Measurements from ENCODE around the gene UCKL1.

UCKL1 gene

DNA sequence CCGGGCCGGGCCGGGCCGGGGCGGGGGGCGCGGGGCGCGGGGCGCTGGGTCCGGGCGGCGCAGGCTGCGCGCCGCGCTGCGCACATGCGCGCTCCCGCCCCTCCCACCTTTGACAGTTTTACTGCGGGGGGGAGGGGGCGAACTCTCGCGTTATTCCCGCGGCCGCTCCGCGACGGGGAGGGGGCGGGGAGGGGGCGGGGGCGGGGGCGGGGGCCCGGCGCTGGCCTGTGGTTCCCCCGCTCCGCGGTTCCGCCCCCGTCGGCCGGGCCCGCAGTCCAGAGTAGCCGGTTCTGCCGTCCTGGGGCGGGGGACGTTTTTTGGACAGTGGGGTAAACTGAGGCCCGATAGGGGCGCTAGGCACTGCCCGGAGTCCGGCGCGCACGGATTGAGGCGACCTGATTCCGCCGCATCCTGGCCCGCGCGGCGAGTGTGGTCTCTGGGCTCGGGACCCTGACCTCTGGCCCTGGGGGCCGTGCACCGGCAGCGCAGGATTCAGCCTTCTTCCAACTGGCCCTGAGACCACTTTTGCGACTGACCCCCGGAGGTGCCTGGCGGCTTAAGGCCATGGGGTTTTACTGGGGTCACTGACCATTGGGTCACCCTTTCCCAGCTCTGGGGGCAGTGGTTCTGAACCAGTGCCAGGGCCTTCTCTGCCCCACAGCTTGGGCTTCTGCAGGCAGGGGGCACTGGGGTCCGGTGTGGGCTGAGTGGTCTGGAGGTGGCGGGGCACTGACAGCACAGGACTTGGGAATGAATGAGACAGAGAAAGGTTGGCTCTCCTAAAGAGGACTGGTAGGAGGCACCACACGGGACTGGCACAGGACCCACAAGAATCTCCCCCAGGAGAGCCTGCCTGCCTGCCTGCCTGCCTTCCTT is 13.9 kb upstream of the UCKL1 start, which contains the start of gene ZNF512B:
ZNF512B (minus strand) TSS at position 93 of the 876 bp plus-strand sequence. CDS start 1,980 bp downstream, outside the sequence.
- Histone ChIP-seq H3K9me3 (ENCODE audit: insufficient read depth, low read depth, low read length) (peaks cover 28% of the 10 kb centered on the region), H3K4me3 (ENCODE audit: low read depth, low read length) (peak within 1 kb of the TSS; percentile 76), H3K23ac (ENCODE audit: low read length) (no peak within 1 kb of the TSS), H3K79me1 (ENCODE audit: low read length) (peaks cover 8% of the 10 kb centered on the region), H3K14ac (ENCODE audit: low read length) (peak within 1 kb of the TSS; percentile 71), H2BK120ac (ENCODE audit: insufficient read depth, low read length, poor library complexity) (peak within 1 kb of the TSS; percentile 73), H3K4me1 (ENCODE audit: control insufficient read depth in 1 of 2, insufficient read depth in 2 of 2, low read length in 2 of 2) (peaks cover 8 to 12% of the 10 kb centered on the region in 2 experiments), H3K18ac (ENCODE audit: low read length) (peak within 1 kb of the TSS; percentile 58), H3K27ac (ENCODE audit: low read depth, low read length) (no peak within 1 kb of the TSS), H3K4me2 (ENCODE audit: low read length) (peak within 1 kb of the TSS; percentile 94), H4K12ac (ENCODE audit: low read depth, low read length) (peak within 1 kb of the TSS; percentile 37), H4K91ac (ENCODE audit: low read depth, low read length) (peak within 1 kb of the TSS; percentile 45), H3K9ac (ENCODE audit: low read length) (peak within 1 kb of the TSS; percentile 94), H3K4ac (ENCODE audit: low read depth, low read length) (peak within 1 kb of the TSS; percentile 6), H3K27me3 (ENCODE audit: insufficient read depth, low read length) (no peaks in the 10 kb centered on the region), H2AK5ac (ENCODE audit: low read length) (peak within 1 kb of the TSS; percentile 70), H2BK5ac (ENCODE audit: low read depth, low read length, poor library complexity) (no peak within 1 kb of the TSS), H3K36me3 (ENCODE audit: control insufficient read depth in 1 of 2, insufficient read depth in 2 of 2, low read length in 2 of 2) (peaks cover 24 to 25% of the 10 kb centered on the region in 2 experiments), H2BK12ac (ENCODE audit: low read length) (no peak within 1 kb of the TSS), H4K8ac (ENCODE audit: low read depth, low read length) (peak within 1 kb of the TSS; percentile 83), H2AFZ (ENCODE audit: insufficient read depth, low read length, poor library complexity) (peak within 1 kb of the TSS; percentile 82), H3K79me2 (ENCODE audit: control insufficient read depth, insufficient read depth, low read length, poor library complexity) (peaks cover 7% of the 10 kb centered on the region)
- WGBS (ENCODE audit: extremely low coverage, insufficient coverage, insufficient read length): no CpG with 5 or more reads among the region's 73 CpGs
- DNase-seq: peak in 1 of 2 donors; percentile 65

DNA sequence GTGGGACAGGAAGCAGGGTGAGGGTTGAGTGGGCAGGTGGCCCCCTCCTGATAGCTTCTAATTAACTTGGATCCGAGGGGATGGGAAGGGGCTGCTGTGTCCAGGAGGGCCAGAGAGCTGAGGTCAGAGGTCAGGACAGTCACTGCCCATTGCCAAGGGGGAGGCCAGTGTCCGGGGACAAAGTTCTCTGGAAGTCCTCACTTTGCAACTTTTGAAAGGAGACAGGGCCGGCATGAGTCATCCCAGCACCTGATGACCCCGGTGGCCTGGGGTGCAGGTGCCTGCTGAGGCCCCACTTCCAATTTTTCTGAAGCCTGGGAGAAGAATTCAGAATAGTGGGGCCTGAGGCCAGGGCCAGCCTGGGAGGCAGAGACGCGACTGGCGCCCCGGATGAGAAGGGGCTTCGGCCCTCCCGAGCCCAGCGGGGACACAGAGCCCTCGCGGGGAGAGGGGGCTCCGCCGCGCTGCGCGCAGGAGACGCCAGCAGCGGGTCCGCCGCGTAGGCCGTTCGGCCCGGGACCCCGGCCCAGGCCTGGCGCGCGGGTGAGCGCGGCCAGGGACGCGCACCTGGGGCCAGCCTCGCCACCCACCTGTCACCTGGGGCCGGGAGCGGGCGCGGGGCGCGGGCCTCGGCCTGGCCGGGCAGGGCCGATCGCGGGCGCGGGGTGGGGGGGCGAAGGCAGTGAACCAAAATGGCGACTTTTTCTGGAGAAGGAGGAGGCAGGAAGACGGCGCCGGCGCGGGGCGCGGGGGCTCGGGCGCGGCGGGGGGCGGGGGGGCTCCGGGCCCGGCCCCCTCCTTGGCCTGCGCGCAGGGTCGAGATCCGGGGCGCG is 12.9 kb upstream of the UCKL1 start:
- Histone ChIP-seq H3K4ac (ENCODE audit: low read depth, low read length) (peak overlapping the region; percentile 6), H2BK120ac (ENCODE audit: insufficient read depth, low read length, poor library complexity) (no peak overlapping the region), H2AK5ac (ENCODE audit: low read length) (peak overlapping the region; percentile 9), H3K4me2 (ENCODE audit: low read length) (peak overlapping the region; percentile 94), H4K8ac (ENCODE audit: low read depth, low read length) (peak overlapping the region; percentile 48), H3K14ac (ENCODE audit: low read length) (peak overlapping the region; percentile 68), H3K36me3 (ENCODE audit: control insufficient read depth in 1 of 2, insufficient read depth in 2 of 2, low read length in 2 of 2) (peaks cover 27 to 30% of the 10 kb centered on the region in 2 experiments), H3K79me2 (ENCODE audit: control insufficient read depth, insufficient read depth, low read length, poor library complexity) (peaks cover 7% of the 10 kb centered on the region), H3K9me3 (ENCODE audit: insufficient read depth, low read depth, low read length) (peaks cover 33% of the 10 kb centered on the region), H3K4me3 (ENCODE audit: low read depth, low read length) (peak overlapping the region; percentile 75), H3K23ac (ENCODE audit: low read length) (no peak overlapping the region), H3K79me1 (ENCODE audit: low read length) (peaks cover 8% of the 10 kb centered on the region), H3K9ac (ENCODE audit: low read length) (peak overlapping the region; percentile 94), H2BK5ac (ENCODE audit: low read depth, low read length, poor library complexity) (no peak overlapping the region), H2BK12ac (ENCODE audit: low read length) (no peak overlapping the region), H3K4me1 (ENCODE audit: control insufficient read depth in 1 of 2, insufficient read depth in 2 of 2, low read length in 2 of 2) (peaks cover 8 to 12% of the 10 kb centered on the region in 2 experiments), H3K27ac (ENCODE audit: low read depth, low read length) (no peak overlapping the region), H4K12ac (ENCODE audit: low read depth, low read length) (peak overlapping the region; percentile 33), H4K91ac (ENCODE audit: low read depth, low read length) (peak overlapping the region; percentile 45), H3K27me3 (ENCODE audit: insufficient read depth, low read length) (no peaks in the 10 kb centered on the region), H2AFZ (ENCODE audit: insufficient read depth, low read length, poor library complexity) (peak overlapping the region; percentile 43), H3K18ac (ENCODE audit: low read length) (peak overlapping the region; percentile 58)
- WGBS (ENCODE audit: extremely low coverage, insufficient coverage, insufficient read length): no CpG with 5 or more reads among the region's 70 CpGs
- no peak for DNase-seq

DNA sequence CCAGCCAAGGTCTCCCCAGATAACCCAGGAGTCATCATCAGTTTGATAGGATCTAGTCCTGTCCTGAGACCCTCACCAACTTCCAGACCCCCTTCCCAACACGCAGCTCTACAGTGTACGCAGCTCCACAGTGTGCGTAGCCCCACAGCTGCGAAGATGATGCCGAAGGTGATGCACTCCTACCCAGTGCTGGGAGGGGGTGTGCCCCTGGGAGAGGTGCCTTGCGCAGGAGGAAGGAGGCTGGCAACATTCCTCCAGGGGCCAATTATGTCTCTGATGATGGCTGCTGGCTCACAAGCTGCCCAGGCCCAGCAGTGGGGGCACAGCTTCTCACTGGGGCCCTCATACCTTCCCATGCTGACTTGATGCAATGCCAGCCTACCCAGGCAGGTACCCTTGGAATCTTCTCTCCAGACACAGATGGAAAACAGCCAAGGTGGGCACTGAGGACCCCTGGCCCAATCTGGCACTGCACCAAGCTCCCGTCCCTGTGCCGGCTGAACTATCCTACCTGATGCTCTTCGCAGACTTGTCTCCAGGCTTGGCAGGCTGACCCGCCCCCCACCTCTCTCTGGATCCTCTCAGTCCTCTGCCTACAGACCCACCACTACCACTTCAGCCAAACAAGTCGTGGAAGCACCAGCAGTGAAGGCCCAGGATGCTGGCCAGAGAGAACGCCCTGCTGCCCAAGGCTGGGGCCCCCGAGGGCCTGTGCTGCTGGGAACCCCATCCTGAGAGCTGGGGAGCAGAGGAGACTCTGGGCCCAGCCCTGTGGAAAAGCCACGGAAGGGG is 12.1 kb upstream of the UCKL1 start:
- Histone ChIP-seq H3K4me2 (ENCODE audit: low read length) (peak overlapping the region; percentile 94), H4K12ac (ENCODE audit: low read depth, low read length) (no peak overlapping the region), H4K91ac (ENCODE audit: low read depth, low read length) (no peak overlapping the region), H3K36me3 (ENCODE audit: control insufficient read depth in 1 of 2, insufficient read depth in 2 of 2, low read length in 2 of 2) (peaks cover 35 to 39% of the 10 kb centered on the region in 2 experiments), H2BK120ac (ENCODE audit: insufficient read depth, low read length, poor library complexity) (no peak overlapping the region), H3K27ac (ENCODE audit: low read depth, low read length) (no peak overlapping the region), H3K23ac (ENCODE audit: low read length) (no peak overlapping the region), H2BK12ac (ENCODE audit: low read length) (no peak overlapping the region), H3K4me3 (ENCODE audit: low read depth, low read length) (no peak overlapping the region), H3K9ac (ENCODE audit: low read length) (no peak overlapping the region), H3K4me1 (ENCODE audit: control insufficient read depth in 1 of 2, insufficient read depth in 2 of 2, low read length in 2 of 2) (peaks cover 6 to 10% of the 10 kb centered on the region in 2 experiments), H3K4ac (ENCODE audit: low read depth, low read length) (no peak overlapping the region), H3K27me3 (ENCODE audit: insufficient read depth, low read length) (no peaks in the 10 kb centered on the region), H2AK5ac (ENCODE audit: low read length) (no peak overlapping the region), H4K8ac (ENCODE audit: low read depth, low read length) (no peak overlapping the region), H3K79me1 (ENCODE audit: low read length) (peaks cover 8% of the 10 kb centered on the region), H3K18ac (ENCODE audit: low read length) (no peak overlapping the region), H3K14ac (ENCODE audit: low read length) (no peak overlapping the region), H3K79me2 (ENCODE audit: control insufficient read depth, insufficient read depth, low read length, poor library complexity) (peaks cover 7% of the 10 kb centered on the region), H3K9me3 (ENCODE audit: insufficient read depth, low read depth, low read length) (peaks cover 41% of the 10 kb centered on the region), H2BK5ac (ENCODE audit: low read depth, low read length, poor library complexity) (no peak overlapping the region), H2AFZ (ENCODE audit: insufficient read depth, low read length, poor library complexity) (no peak overlapping the region)
- WGBS (ENCODE audit: extremely low coverage, insufficient coverage, insufficient read length): no CpG with 5 or more reads among the region's 14 CpGs
- peak in 1 of 2 donors; percentile 33 for DNase-seq
